ENCODE results near the gene BACH2. TPM values are rescaled to one million over a fixed set of nuclear protein-coding genes. Genes with fewer than 3 reads are reported as not detected.
"Not testable (repeated sequence)": the region's sequence is repeated elsewhere in the genome, so short reads cannot be mapped to it uniquely, and the experiment has no call there.

BACH2 gene
- total RNA-seq, 1 experiment from 2014 or later = 0.77 TPM

DNA sequence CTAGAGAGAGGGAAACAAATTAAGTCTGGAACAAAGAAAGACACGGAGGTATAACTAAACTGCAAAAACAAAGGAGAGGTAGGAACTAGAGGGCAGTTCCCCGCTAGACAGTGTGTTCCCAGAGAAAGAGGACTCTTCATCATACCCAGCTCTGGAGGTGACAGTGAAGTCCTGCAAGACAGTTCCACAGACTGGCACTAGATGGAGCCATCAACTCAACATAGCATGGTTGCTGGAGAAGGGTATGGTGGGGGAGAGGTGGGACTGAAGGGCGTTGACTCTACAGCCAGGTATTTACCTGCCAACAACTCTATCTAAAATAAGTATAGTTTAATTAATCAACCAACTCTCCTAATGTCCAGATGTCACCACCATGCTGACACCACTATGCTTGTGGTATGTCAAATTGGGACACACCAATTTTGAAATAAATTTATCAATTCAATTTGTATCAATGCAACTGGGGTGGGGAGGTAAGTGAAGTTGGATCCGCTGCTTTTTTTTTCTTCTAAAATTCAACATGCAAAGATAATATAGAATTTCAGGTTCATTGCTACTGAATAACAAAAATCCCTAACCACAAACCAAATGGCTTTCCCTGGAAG lies 9.7 kb downstream of the BACH2 start:
- DNase-seq (ENCODE audit: low read depth, low spot score) = peak; percentile 75
- in situ Hi-C loops (cut with HindIII; ENCODE audit: low pct_unique_long_range_greater_than_20kb, low sequenced_read_pairs) = no loop called here

GRCh38 chr6:90285611-90286381 lies 10.8 kb downstream of the BACH2 start:
- in situ Hi-C loops (cut with HindIII; ENCODE audit: low pct_unique_long_range_greater_than_20kb, low sequenced_read_pairs) = no loop called here

DNA sequence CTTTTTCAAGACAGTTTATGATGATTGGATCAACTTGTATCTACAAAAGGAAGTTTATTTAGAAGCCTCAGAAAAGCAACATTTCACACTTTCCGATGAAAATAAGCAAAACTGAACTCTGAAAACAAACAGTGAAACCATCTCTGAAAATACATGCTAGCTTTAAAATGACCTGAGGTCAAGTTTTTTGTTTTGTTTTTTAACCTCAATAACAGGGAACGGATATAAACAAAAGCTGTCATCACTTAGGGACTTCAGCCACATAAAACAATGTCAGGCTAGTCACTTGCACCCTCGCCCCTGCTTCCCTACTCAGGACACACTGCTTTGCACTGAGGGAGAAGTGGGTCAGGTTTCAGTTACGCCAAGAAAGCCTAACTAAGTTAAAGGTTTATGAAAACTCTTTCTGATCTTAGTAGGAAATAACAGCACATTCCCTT lies 11.6 kb downstream of the BACH2 start:
- in situ Hi-C loops (cut with HindIII; ENCODE audit: low pct_unique_long_range_greater_than_20kb, low sequenced_read_pairs) = no loop called here
- no peak for DNase-seq (ENCODE audit: low read depth, low spot score)

More at GRCh38 chr6:90285611-90286381, 10.8 kb downstream of the BACH2 start:
- peak; percentile 84 for DNase-seq (ENCODE audit: low read depth, low spot score)

DNA sequence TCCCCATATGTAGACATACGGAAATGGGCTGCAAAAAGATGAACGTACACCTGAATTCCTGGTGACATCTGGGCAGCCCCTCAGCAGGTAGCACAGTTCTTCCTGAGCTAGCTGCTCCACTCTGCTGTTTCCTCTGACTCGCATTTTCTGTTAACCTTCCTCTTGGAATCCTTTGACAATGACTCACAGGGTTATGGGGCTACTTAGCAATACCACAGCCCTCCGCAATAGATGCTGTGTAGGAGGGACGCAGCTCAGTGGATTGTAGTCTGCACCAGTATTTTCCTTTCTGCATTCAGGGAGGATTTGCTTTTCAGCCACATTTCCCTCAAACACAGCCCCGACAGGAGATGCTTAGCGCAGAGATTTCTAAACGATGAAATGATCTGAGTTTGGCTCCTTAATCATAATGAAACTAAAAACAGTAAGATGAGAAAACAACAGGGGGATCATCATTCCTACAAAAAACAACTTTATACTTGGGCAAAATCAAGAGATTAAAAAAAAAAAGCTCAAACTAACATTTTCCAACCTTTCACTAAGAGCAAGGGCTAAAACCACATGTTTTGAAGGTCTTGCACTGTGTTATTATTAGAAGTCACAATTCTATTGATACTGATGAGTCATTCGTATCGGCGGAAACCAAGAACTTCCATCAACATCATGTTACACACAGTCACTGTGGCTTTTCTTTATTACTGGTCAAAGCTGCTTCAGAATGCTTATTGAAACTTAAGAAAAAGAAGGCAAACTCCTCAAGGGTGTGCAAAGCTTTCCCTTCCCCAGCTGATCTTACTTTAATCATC lies 12.2 kb downstream of the BACH2 start:
- in situ Hi-C loops (cut with HindIII; ENCODE audit: low pct_unique_long_range_greater_than_20kb, low sequenced_read_pairs) = no loop called here
- DNase-seq (ENCODE audit: low read depth, low spot score) = peak; percentile 78

DNA sequence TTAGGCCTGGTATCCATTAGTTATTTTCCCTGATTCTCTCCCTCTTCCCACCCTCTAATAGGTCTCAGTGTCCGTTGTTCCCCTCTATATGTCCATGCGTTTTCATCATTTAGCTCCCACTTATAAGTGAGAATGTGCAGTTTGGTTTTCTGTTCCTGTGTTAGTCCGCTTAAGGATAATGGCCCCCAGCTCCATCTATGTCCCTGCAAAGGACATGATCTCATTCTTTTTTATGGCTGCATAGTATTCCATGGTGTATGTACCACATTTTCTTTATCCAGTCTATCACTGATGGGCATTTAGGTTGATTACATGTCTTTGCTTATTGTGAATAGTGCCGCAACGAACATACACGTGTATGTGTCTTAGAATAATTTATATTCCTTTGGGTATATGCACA lies 14.4 kb downstream of the BACH2 start:
- DNase-seq (ENCODE audit: low read depth, low spot score); in situ Hi-C loops (cut with HindIII; ENCODE audit: low pct_unique_long_range_greater_than_20kb, low sequenced_read_pairs): not testable (repeated sequence)

DNA sequence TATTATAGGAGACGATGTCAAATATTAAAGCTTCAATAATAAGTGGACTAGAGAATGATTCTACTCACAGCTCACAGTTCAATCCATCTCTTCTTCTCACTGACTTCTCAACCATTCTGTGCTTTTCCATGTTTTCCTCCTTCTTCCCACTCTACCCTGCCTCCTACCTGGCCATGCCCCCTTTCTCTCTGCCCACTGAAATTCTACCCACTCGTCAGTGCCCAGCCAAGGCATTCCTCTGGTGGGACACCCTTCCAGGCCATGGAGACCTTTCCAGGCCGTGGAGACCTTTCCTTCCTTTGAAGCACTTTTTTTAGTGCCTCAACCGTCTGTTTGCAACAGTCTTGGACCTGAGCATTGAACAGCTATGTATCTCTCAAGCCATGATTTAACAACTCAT lies 18.5 kb downstream of the BACH2 start:
- in situ Hi-C loops (cut with HindIII; ENCODE audit: low pct_unique_long_range_greater_than_20kb, low sequenced_read_pairs) = no loop called here
- DNase-seq (ENCODE audit: low read depth, low spot score) = no peak

- in situ Hi-C loops (cut with HindIII; ENCODE audit: low pct_unique_long_range_greater_than_20kb, low sequenced_read_pairs) = no loop called here
- no peak for DNase-seq (ENCODE audit: low read depth, low spot score)
These were observed 19.2 kb downstream of the BACH2 start for GRCh38 chr6:90277302-90278011.

DNA sequence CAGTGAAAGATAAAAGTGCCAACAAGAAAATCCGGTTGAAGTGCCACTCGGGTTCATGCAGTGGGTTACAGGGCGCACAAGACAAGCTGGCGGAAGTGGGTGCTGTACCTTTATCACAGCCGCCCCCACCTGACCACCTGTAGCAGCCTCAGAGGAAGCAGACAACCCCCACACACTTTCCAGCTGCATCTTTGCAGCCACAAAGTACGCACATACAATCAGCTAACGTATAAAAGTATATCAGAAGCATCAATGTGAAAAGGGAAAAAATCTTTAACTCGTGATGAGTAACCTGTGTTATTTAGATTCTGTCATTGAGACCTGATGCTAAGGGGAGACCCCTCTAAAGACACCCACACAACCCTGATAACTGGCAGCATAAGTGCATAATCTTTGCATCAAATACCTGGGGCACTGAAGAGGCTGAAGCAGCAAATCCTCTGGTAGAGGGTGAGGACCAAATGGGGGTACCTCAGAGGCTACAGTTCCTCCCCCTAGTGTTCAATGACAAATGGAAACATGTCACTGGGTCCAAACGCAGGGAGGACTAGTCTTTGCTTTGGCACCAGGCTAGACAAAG lies 22.1 kb downstream of the BACH2 start:
- in situ Hi-C loops (cut with HindIII; ENCODE audit: low pct_unique_long_range_greater_than_20kb, low sequenced_read_pairs) = no loop called here
- DNase-seq (ENCODE audit: low read depth, low spot score) = no peak

GRCh38 chr6:90273863-90274262 lies 22.8 kb downstream of the BACH2 start:
- in situ Hi-C loops (cut with HindIII; ENCODE audit: low pct_unique_long_range_greater_than_20kb, low sequenced_read_pairs) = no loop called here
- no peak for DNase-seq (ENCODE audit: low read depth, low spot score)

DNA sequence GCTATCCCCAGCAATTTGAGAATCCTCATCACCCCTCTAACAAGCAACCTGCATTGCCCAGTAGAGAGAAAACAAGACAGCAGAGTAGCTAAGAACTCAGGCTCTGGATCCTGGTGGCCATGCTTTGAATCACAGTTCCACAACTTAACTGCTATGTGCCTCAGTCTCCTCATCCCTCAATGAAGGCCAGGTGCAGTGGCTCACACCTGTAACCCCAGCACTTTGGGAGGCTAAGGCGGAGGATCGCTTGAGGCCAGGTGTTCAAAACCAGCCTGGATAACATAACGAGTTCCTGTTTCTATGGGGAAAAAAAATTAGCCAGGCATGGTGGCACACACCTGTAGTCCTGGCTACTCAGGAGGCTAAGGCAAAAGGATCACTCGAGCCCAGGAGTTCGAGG lies 23.7 kb downstream of the BACH2 start:
- in situ Hi-C loops (cut with HindIII; ENCODE audit: low pct_unique_long_range_greater_than_20kb, low sequenced_read_pairs) = no loop called here
- DNase-seq (ENCODE audit: low read depth, low spot score) = no peak

DNA sequence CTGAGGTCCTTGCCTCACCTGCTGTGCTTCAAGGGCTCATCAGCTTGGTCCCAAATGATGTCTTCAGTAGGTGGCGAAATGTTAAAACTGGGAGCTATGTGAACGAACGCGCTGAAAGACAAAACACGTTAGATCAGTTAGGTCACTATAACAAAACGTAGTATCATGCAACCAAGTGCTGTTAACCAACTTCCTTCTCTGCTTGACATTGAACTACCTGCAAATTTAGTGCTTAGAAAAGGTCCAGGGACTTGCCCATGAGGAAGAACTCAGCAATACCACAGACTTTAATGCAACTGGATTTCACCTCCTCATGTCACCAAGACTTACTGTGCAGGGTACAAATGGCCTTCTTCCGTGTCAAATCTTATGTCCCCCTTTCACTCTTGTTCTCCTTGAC lies 24.8 kb downstream of the BACH2 start:
- no peak for DNase-seq (ENCODE audit: low read depth, low spot score)
- in situ Hi-C loops (cut with HindIII; ENCODE audit: low pct_unique_long_range_greater_than_20kb, low sequenced_read_pairs) = no loop called here

DNA sequence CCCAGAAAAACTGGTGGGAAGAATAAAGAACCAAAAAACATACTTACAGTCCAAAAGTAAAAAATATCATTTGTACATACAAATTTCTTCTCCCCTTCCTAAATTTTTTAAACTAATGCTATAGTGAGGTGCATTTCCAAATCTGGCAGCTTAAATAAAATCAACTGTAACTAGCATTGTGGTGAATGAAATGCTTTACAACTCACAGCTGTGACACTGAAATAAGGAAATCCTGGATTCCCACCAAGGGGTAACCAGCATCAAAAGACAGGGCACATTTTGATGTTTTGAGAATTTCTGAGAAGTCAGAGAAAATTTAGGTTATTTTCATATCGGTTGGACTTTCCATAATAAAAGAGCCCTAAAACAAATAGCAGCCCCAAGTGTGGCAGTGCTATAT lies 27.3 kb downstream of the BACH2 start:
- no peak for DNase-seq (ENCODE audit: low read depth, low spot score)
- in situ Hi-C loops (cut with HindIII; ENCODE audit: low pct_unique_long_range_greater_than_20kb, low sequenced_read_pairs) = no loop called here

DNA sequence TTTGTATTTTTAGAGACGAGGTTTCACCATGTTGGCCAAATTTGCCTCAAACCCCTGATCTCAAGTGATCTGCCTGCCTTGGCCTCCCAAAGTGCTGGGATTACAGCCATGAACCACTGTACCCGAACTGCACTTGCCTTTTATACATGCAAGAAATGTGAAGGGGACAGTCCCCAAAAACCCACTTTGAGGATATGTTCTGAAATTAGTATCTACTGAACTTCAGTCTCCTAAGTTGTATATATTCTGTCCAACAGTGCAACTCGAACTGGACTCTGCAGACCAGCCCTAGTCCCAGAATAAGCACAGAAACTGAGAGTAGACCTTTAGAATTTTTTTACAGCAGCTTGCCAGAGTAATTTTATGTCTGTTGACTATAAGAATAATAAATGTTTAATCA lies 28.5 kb downstream of the BACH2 start:
- DNase-seq (ENCODE audit: low read depth, low spot score) = no peak
- in situ Hi-C loops (cut with HindIII; ENCODE audit: low pct_unique_long_range_greater_than_20kb, low sequenced_read_pairs) = no loop called here

GRCh38 chr6:90266905-90267621 lies 29.6 kb downstream of the BACH2 start:
- in situ Hi-C loops (cut with HindIII; ENCODE audit: low pct_unique_long_range_greater_than_20kb, low sequenced_read_pairs) = no loop called here
- DNase-seq (ENCODE audit: low read depth, low spot score) = no peak

DNA sequence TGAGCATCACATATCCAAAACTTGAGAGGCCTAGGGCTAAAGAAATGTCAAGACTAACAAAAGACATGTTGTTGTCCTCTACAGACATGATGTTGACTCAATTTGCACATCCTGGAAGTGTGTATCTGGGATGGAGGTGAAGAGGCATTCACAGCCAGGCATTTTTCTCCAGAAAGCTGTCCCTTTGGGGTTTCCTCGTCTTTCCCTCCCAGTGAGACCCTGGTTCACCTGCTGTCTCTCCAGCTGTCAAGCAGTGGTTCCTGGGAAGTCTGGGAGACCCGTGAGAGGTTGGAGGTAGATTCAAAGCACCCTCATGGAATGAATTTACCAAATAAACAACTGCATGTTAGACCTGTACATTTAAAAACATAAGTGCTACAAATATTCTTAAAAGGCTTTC lies 32.1 kb downstream of the BACH2 start:
- DNase-seq (ENCODE audit: low read depth, low spot score) = peak; percentile 49
- in situ Hi-C loops (cut with HindIII; ENCODE audit: low pct_unique_long_range_greater_than_20kb, low sequenced_read_pairs) = no loop called here

DNA sequence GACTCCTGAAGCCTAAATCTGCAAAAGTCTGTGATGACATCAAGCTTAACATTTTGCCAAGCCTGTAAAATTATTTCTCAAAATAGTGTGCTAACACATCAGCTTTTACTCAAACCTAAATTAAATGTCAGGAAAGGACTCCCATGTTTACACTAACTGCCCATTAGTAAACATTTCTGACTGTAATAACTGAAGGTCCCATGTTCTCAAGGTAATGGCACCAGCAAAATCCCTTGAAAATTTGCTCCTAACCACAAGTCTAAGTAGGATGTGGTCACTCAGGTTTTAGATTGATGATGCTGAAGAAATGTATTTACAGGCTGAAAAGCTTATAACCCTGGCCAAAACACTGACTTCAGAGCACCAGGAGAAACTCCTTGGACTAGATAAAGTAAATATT lies 33.0 kb downstream of the BACH2 start:
- in situ Hi-C loops (cut with HindIII; ENCODE audit: low pct_unique_long_range_greater_than_20kb, low sequenced_read_pairs) = no loop called here
- no peak for DNase-seq (ENCODE audit: low read depth, low spot score)

GRCh38 chr6:90261801-90262200 lies 34.8 kb downstream of the BACH2 start:
- in situ Hi-C loops (cut with HindIII; ENCODE audit: low pct_unique_long_range_greater_than_20kb, low sequenced_read_pairs) = no loop called here
- DNase-seq (ENCODE audit: low read depth, low spot score) = no peak

Data from SK-MEL-5 (cell line).